Aorta (tissue), 5 donors: ENCODE data around the gene DIP2B. TPM values are rescaled to one million over a fixed set of nuclear protein-coding genes. Genes with fewer than 3 reads are reported as not detected.

Experiments used
- ATAC-seq: fragments of 200-7000 bp; cut with Tn5 transposase; one replicate; pipeline ENCODE4 v1.9.1; 2022; ENCODE audit warnings: moderate library complexity; ENCODE audit not compliant: low FRiP score
- DNase-seq, 2 donors: peaks; one replicate each; pipeline ENCODE4 v3.0.0-alpha.2; 2020
- H3K27ac ChIP-seq, 2 donors: one replicate each; pipeline ENCODE4 v1.5.1; 2013; ENCODE audit warnings: low read length in 2 of 2, mild to moderate bottlenecking in 2 of 2, moderate library complexity in 2 of 2, control low read depth in 1 of 2, inconsistent platforms in 1 of 2, low read depth in 1 of 2
- H3K27me3 ChIP-seq, 2 donors: one replicate each; pipeline ENCODE4 v1.6.1; 2013; ENCODE audit warnings: control low read depth in 1 of 2, low read length in 1 of 2, mild to moderate bottlenecking in 1 of 2, moderate library complexity in 1 of 2; ENCODE audit not compliant: insufficient read depth in 2 of 2, control insufficient read depth in 1 of 2
- H3K36me3 ChIP-seq, 2 donors: one replicate each; pipeline ENCODE4 v1.6.1; 2013; ENCODE audit warnings: control low read depth in 1 of 2, low read length in 1 of 2, mild to moderate bottlenecking in 1 of 2; ENCODE audit not compliant: insufficient read depth in 2 of 2, control insufficient read depth in 1 of 2
- H3K4me1 ChIP-seq, 2 donors: one replicate each; pipeline ENCODE4 v1.6.1; 2013; ENCODE audit warnings: low read length in 2 of 2, control low read depth in 1 of 2, mild to moderate bottlenecking in 1 of 2, moderate library complexity in 1 of 2; ENCODE audit not compliant: insufficient read depth in 2 of 2, control insufficient read depth in 1 of 2
- H3K4me3 ChIP-seq, 2 donors: one replicate each; pipeline ENCODE4 v1.5.1; 2013; ENCODE audit warnings: low read length in 2 of 2, control low read depth in 1 of 2, mild to moderate bottlenecking in 1 of 2
- H3K9me3 ChIP-seq: one replicate; pipeline ENCODE4 v1.6.1; 2013; ENCODE audit warnings: mild to moderate bottlenecking, low read length; ENCODE audit not compliant: control insufficient read depth
- WGBS, 2 donors: extraction: QIAGEN DNeasy Blood & Tissue Kit; methylation state at CpG; one replicate each; pipeline ENCODE4 v1.1.7; 2013; 5-methylcytosine and 5-hydroxymethylcytosine counted together
- intact Hi-C, 2 donors: fragments of 100-400 bp; cut with DNase I; formaldehyde crosslinking; loops; one replicate each; pipeline versions ENCODE4 v1.14.2 to v1.15.0; 2022
- polyA plus RNA-seq, 2 donors: library from polyadenylated mRNA; stranded (reverse); fragments of 200-250 nt; gene quantifications; one replicate each; pipeline ENCODE4 v1.2.3, GENCODE V29; 2013
- total RNA-seq, 2 donors: library from RNA; stranded (reverse); fragmentation: NEBNext Ultra II Directional; extraction: Animal tissue kit (Norgen Biotek cat#: 25700); gene quantifications; one replicate each; pipeline ENCODE4 v1.2.1, GENCODE V29; 2021
- donor health status: healthy with polysubstance abuse.
- donor health status: Bipolar disorder and iron deficiency.
- donor health status: DM: no; HTN: no; CAD: no.
- donor health status: DM: no; HTN: no; CAD: no.
- donor health status: DM: yes; HTN: yes; CAD: no.

DIP2B gene
- total and polyA plus RNA-seq, 4 donors = 2.9 to 25.0 (median 10.2) TPM

DNA sequence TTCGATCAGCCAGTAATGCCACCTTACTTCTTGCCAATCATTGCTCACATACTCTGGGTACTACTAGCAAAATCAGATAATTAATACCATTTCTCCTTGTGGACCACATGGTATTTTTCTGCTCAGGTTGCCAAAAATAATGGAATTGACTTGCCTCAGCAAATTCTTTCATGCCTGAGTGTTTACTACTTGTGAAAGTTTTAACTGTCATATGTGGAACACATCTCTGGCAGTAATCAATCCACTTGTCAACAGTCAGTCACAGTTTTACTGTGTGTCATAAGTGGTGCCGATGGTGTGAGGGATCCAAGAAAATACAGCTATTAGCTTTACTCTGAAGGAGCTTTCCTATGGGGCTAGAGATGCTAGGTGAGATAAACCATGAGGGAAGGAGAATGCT is 203.8 kb downstream of the DIP2B start:
- H3K4me3 ChIP-seq = no peak overlapping the region
- H3K9me3 ChIP-seq = no peaks in the 10 kb centered on the region
- H3K27me3 ChIP-seq = no peaks in the 10 kb centered on the region
- 41 to 67% methylated on average over 2 of the region's 2 CpGs for WGBS, 2 donors
- ATAC-seq (no peak), DNase-seq (no peak)
- H3K4me1 ChIP-seq = no peaks in the 10 kb centered on the region
- peaks cover 0 to 4% of the 10 kb centered on the region in 2 donors for H3K36me3 ChIP-seq
- no peak overlapping the region for H3K27ac ChIP-seq
- intact Hi-C loops = no loop called here

DNA sequence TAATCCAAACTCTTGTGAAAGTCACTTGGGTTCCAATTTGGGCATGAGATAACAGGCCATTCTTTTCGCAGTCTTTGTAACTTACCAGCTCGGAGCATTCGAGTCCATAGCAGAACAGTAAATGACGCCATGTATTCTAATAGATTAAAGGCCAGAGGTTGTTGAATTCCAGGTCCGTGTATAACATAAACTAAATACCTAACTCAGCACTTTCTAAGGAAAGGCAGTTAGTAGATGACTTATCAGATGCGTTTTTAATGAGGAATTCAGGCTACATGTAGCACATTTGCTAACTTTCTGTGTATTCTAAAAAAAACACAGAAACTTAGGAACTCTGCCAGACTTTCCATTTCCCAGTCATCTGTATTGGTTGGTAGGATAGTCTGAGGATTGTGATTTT is 206.3 kb downstream of the DIP2B start:
- no peaks in the 10 kb centered on the region for H3K9me3 ChIP-seq
- no peak for ATAC-seq
- H3K27me3 ChIP-seq = no peaks in the 10 kb centered on the region
- DNase-seq = no peak
- no peak overlapping the region for H3K4me3 ChIP-seq
- H3K36me3 ChIP-seq = peaks cover 2 to 6% of the 10 kb centered on the region in 2 donors
- 75 to 80% methylated on average over 6 of the region's 6 CpGs for WGBS, 2 donors
- no peak overlapping the region for H3K27ac ChIP-seq
- H3K4me1 ChIP-seq = no peaks in the 10 kb centered on the region
- intact Hi-C loops = no loop called here

- Histone ChIP-seq H3K36me3 (peaks cover 2 to 3% of the 10 kb centered on the region in 2 donors), H3K4me3 (no peak overlapping the region), H3K4me1 (no peaks in the 10 kb centered on the region), H3K27ac (no peak overlapping the region), H3K27me3 (no peaks in the 10 kb centered on the region), H3K9me3 (no peaks in the 10 kb centered on the region)
- ATAC-seq = no peak
- DNase-seq = no peak
- WGBS, 2 donors = 19 to 24% methylated on average over 2 of the region's 2 CpGs
- intact Hi-C loops = no loop called here
Measured at GRCh38 chr12:50715174-50715573, 210.4 kb downstream of the DIP2B start.

GRCh38 chr12:50718760-50719159 is 214.0 kb downstream of the DIP2B start:
- Histone ChIP-seq H3K36me3 (peaks cover 2 to 4% of the 10 kb centered on the region in 2 donors), H3K27ac (no peak overlapping the region), H3K27me3 (no peaks in the 10 kb centered on the region), H3K9me3 (no peaks in the 10 kb centered on the region), H3K4me1 (no peaks in the 10 kb centered on the region), H3K4me3 (no peak overlapping the region)
- intact Hi-C loops = no loop called here
- ATAC-seq (no peak), DNase-seq (no peak)
- 86 to 89% methylated on average over 2 of the region's 2 CpGs for WGBS, 2 donors

GRCh38 chr12:50720085-50720484 is 215.3 kb downstream of the DIP2B start:
- DNase-seq (no peak), ATAC-seq (no peak)
- WGBS, 2 donors = 89 to 95% methylated on average over 3 of the region's 3 CpGs
- intact Hi-C loops = no loop called here
- peaks cover 2% of the 10 kb centered on the region in 2 donors for H3K36me3 ChIP-seq
- no peaks in the 10 kb centered on the region for H3K4me1 ChIP-seq
- no peaks in the 10 kb centered on the region for H3K27me3 ChIP-seq
- no peak overlapping the region for H3K4me3 ChIP-seq
- H3K9me3 ChIP-seq = no peaks in the 10 kb centered on the region
- no peak overlapping the region for H3K27ac ChIP-seq

DNA sequence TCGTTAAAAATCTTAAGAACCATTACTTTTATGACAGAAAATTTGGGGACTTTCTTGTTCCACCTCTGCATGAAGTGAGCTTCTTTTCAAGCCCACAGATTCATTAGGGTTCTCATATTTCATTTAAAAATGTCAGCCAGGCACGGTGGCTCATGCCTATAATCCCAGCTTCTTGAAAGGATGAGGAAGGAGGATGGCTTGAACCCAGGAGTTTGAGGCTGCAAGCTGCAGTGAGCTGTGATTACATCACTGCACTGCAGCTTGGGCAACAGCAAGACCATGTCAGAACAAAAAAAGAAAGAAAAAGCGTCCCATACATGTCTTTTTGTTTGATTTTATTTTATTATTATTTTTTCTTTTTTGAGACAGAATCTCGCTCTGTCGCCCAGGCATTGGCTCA is 215.7 kb downstream of the DIP2B start:
- H3K9me3 ChIP-seq = no peaks in the 10 kb centered on the region
- H3K4me3 ChIP-seq = no peak overlapping the region
- H3K4me1 ChIP-seq = no peaks in the 10 kb centered on the region
- peaks cover 0 to 2% of the 10 kb centered on the region in 2 donors for H3K36me3 ChIP-seq
- ATAC-seq (no peak), DNase-seq (no peak)
- intact Hi-C loops = no loop called here
- no peak overlapping the region for H3K27ac ChIP-seq
- 77 to 87% methylated on average over 5 of the region's 5 CpGs for WGBS, 2 donors
- H3K27me3 ChIP-seq = no peaks in the 10 kb centered on the region

DNA sequence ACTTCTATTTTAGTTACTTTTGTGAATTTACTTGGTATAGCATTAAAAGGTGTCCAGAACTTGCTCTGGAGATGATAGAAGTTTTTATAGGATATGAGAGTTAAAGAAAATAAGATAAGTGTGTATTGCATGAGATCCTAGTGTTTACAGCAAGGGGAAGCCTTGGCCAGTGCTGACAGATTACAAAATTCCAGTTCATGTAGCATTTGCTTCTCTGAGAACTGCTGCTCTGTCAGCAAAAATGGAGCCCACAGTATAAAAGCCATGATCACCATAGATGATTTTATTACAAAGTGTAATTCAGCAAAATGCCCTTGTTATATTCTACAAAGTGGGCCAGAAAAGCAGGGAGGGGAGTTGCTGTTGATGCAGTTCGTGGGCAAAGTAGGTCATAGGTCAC is 219.1 kb downstream of the DIP2B start:
- no peak for DNase-seq
- Histone ChIP-seq H3K36me3 (peaks cover 4 to 6% of the 10 kb centered on the region in 2 donors), H3K9me3 (no peaks in the 10 kb centered on the region), H3K27me3 (no peaks in the 10 kb centered on the region), H3K4me1 (no peaks in the 10 kb centered on the region), H3K4me3 (no peak overlapping the region), H3K27ac (no peak overlapping the region)
- peak; percentile 48 for ATAC-seq
- 61 to 65% methylated on average over 1 of the region's 1 CpG for WGBS, 2 donors
- intact Hi-C loops = no loop called here

DNA sequence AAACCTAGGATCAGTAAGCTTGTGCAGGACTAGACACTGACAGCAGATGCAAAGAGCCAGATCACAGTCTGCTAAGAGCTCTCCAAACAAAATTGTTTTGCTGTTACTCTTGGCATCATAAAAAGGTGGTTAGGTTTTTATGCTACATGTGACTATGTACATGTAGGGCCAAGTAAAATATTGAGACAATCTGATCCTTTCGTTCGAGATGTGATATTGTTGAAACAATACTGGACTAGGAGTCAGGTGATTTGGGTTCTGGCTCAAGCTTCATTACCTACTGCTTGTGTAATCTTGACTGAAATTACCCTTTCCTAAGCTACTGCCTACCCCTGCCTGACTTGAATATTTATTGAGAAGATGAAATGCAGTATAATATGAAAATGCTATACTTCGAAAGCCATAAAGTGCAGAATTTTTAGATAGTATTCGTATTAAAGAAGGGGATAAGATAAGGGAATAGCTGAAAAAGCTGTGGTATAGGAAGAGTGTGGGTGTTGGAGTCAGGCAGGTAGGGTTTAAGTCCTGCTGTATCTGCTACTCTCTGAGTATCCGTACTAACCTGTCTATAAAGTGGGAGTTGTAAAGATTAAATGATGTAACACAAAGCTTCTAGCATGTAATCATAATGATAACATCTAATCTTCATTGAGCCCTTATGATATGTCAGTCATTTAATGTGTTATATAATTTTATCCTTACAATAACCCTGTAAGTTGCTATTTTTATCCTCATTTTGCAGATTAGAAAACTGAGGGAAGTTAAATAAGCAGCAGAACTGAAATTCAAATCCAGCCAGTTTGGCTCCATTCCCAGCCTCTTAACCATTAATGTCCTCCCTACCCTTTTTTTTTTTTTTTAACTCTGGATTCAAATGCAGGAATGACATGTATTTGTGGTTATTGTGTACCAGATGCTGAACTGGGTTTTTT is 220.5 kb downstream of the DIP2B start:
- peaks cover 4 to 10% of the 10 kb centered on the region in 2 donors for H3K36me3 ChIP-seq
- 13 to 23% methylated on average over 5 of the region's 5 CpGs for WGBS, 2 donors

GRCh38 chr12:50727466-50727865 is 222.7 kb downstream of the DIP2B start:
- Histone ChIP-seq H3K36me3 (peaks cover 7 to 13% of the 10 kb centered on the region in 2 donors), H3K4me1 (no peaks in the 10 kb centered on the region), H3K9me3 (no peaks in the 10 kb centered on the region), H3K27ac (no peak overlapping the region), H3K4me3 (no peak overlapping the region), H3K27me3 (no peaks in the 10 kb centered on the region)
- ATAC-seq = no peak
- DNase-seq = no peak
- WGBS, 2 donors = 93 to 98% methylated on average over 2 of the region's 2 CpGs
- intact Hi-C loops = no loop called here

More for the DNA sequence above, 220.5 kb downstream of the DIP2B start:
- intact Hi-C loops = no loop called here
- ATAC-seq (no peak), DNase-seq (no peak)
- no peaks in the 10 kb centered on the region for H3K27me3 ChIP-seq
- H3K4me3 ChIP-seq = no peak overlapping the region
- H3K27ac ChIP-seq = peak overlapping the region in 1 of 2 donors; percentile 29
- H3K9me3 ChIP-seq = no peaks in the 10 kb centered on the region
- no peaks in the 10 kb centered on the region for H3K4me1 ChIP-seq
